ENCODE results near the gene OTUB1.

OTUB1 gene

DNA sequence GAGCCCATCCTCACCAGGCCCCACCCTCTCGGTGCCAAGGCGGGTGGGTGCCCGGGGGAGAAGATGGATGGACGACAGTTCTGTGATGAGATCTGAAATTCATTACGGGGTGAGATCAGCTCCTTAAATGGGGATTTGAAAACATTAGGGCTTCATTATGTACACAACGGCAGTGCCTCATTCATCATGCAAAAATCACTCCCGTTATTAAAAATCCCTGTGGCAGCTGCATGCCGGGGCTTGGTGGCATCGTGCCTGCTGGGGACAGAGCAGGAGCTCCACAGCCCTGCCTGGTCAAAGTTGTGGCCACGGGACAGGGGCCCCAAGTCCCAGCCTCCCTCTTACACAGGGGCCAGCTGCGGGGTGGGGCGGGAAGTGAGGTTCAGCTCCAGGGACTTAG, 20.2 kb downstream of the OTUB1 start:
- no peaks in the 10 kb centered on the region for H3K9me3 ChIP-seq
- in situ Hi-C loops (cut with MboI; ENCODE audit: low sequenced_read_pairs): no loop called here
- H3K27me3 ChIP-seq (ENCODE audit: low read depth): no peaks in the 10 kb centered on the region
- no peaks in the 10 kb centered on the region for H3K4me1 ChIP-seq
- no peak overlapping the region for H3K4me3 ChIP-seq
- no peaks in the 10 kb centered on the region for H3K36me3 ChIP-seq (replicated peaks)
- no peak for DNase-seq (ENCODE audit: low spot score in 2 of 2)

DNA sequence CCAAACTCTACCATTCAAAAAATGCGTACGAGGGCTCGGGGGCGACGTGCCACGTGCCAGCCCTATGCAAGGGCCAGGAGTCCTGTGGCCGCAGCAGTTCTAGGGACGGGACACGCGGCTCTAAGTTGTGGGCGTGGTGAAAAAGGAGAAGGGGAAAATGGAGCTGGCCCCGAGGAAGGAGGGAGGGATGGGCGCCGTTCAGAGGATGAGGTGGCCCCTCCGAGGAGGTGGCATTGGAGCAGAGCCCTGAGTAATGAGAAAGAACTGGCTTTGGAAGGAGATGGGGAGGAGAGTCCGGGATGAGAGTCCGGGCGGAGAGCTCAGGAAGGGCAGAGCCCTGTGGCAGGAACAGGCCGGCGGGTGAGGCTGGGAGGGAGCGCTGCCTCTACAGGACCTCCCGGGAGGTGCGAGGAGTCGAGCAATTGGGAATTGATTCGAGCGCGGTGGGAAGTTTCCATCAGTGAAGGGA, 21.0 kb downstream of the OTUB1 start:
- DNase-seq (ENCODE audit: low spot score in 2 of 2): peak in 1 of 2 experiments; percentile 61
- Histone ChIP-seq H3K36me3 (replicated peaks) (no peaks in the 10 kb centered on the region), H3K9me3 (no peaks in the 10 kb centered on the region), H3K4me1 (no peaks in the 10 kb centered on the region), H3K27me3 (ENCODE audit: low read depth) (no peaks in the 10 kb centered on the region), H3K4me3 (no peak overlapping the region)
- in situ Hi-C loops (cut with MboI; ENCODE audit: low sequenced_read_pairs): no loop called here

DNA sequence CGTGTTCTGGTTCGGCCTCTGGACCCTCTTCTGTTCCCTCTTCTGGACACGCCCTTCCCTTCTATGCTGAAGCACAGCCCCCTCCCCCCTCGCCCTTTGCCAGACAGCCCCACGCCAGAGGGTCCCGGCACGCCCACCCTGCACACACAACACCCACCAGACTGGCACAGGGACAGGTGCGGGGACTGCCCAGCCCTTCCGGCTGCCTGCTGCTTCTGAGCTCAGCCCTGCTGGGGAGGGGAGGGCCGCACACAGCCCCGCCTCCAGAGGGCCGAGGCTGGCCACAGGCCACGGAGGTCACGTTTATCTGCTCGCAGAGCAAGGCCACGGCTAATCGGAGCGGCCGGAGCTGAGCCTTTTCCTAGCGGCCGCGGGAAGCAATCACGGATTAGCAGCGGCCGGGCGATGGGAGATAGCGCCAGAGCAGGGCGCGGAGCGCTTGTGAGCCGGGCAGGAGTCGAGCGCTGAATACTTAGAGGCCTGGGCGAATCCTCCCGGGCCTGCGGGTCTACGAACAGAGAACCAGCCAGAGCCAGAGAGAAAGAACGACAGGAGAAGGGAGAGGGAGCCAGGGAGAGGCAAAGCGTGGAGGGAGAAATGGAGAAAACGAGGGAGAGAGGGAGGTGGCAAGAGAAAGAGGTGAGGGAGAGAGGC, 21.5 kb downstream of the OTUB1 start:
- Histone ChIP-seq H3K4me1 (no peaks in the 10 kb centered on the region), H3K27me3 (ENCODE audit: low read depth) (no peaks in the 10 kb centered on the region), H3K9me3 (no peaks in the 10 kb centered on the region), H3K4me3 (no peak overlapping the region), H3K36me3 (replicated peaks) (no peaks in the 10 kb centered on the region)
- peak in 1 of 2 experiments; percentile 40 for DNase-seq (ENCODE audit: low spot score in 2 of 2)
- in situ Hi-C loops (cut with MboI; ENCODE audit: low sequenced_read_pairs): no loop called here

DNA sequence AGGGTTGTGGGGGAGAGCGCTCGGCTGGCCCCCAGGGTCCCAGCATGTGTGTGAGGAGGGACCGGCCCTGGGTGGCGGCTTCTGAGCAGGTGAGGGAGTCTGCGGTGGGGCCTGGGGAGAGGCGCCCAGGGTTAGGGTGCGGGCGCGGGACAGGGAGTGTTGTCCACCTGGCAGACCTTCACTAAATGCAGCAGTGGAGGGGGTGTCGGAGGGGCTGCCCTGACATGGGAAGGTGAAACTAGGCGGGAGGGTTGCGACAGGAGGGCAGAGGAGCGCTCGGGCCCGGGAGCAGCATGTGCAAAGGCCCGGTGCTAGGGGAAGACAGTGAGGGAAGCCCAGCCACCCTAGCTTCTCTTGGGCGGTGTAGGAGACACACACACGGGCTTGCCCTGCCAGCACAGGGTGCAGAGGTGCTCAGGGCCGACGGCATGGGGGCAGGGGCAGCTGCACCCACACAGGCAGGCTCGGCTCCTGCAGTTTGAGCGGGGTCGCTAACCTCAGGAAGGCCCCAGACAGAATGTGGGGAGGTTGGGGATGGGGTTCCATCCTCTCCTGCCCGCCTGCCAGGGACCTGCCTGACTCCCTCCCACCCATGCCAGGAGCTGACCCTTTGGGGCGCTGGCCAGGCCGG, 22.2 kb downstream of the OTUB1 start:
- Histone ChIP-seq H3K4me3 (no peak overlapping the region), H3K27me3 (ENCODE audit: low read depth) (no peaks in the 10 kb centered on the region), H3K4me1 (no peaks in the 10 kb centered on the region), H3K36me3 (replicated peaks) (no peaks in the 10 kb centered on the region), H3K9me3 (no peaks in the 10 kb centered on the region)
- DNase-seq (ENCODE audit: low spot score in 2 of 2): no peak
- in situ Hi-C loops (cut with MboI; ENCODE audit: low sequenced_read_pairs): no loop called here

DNA sequence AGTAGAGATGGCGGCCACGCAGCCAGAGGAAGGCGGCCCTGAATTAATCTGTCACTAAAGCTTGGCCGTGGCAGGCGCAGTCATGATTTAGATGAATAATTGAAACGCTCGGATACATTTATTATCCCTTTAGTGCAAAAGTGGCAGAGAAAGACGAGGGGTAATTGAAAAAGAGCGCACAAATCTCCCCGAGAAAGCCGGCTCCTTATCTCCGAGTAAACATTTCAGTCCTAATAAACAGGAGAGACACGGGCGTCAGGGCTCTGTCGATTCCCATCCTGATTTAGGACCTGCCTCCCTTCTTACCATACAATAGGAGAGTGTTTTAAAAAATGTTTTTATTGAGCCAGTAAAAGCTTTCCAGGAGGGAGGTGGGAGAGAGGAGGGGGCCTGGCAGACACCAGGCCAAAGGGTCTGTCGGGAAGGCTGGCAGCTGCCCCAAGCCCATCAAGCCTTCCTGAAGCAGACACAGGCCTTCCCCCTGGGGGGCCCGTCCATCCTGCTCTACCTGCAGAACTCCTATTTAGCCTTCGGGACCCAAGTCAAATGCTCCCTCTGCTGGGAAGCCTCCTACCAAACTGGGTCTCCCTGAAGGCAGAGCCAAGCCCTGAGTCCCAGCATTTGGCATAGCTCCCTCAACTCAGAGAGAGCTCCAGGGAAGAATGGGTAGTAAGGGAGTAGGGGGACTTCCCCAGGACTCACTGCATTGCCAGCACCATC, 22.8 kb downstream of the OTUB1 start:
- Histone ChIP-seq H3K4me1 (no peaks in the 10 kb centered on the region), H3K27me3 (ENCODE audit: low read depth) (no peaks in the 10 kb centered on the region), H3K36me3 (replicated peaks) (no peaks in the 10 kb centered on the region), H3K9me3 (no peaks in the 10 kb centered on the region), H3K4me3 (no peak overlapping the region)
- no peak for DNase-seq (ENCODE audit: low spot score in 2 of 2)
- in situ Hi-C loops (cut with MboI; ENCODE audit: low sequenced_read_pairs): no loop called here

DNA sequence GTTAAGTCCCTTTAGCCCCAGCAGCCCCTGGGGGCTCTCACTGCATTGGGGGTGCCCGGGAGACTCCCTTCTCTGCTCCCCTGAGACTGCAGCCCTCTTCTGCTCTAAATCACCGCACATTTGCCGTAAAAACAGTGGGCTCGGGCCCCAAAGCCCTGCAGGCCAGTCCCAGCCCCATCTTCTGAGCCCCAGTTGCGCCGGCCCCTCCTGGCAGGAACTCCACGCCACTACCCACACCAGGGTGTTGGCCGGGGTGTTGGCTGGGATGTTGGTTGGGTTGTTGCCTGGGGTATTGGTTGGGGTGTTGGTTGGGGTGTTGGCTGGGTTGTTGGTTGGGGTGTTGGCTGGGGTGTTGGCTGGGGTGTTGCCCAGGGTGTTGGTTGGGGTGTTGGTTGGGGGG, 23.5 kb downstream of the OTUB1 start:
- in situ Hi-C loops (cut with MboI; ENCODE audit: low sequenced_read_pairs): no loop called here

DNA sequence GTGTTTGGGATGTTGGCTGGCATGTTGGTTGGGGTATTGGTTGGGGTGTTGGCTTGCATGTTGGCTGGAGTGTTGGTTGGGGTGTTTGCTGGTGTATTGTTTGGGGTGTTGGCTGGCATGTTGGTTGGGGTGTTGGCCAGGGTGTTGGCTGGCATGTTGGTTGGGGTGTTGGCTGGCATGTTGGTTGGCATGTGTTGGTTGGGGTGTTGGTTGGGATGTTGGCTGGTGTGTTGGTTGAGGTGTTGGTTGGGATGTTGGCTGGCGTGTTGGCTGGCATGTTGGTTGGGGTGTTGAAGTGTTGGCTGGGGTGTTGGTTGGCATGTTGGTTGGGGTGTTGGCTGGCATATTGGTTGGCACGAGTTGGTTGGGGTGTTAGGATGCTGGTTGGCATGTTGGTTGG, 24.5 kb downstream of the OTUB1 start:
- Histone ChIP-seq H3K4me1 (no peaks in the 10 kb centered on the region), H3K27me3 (ENCODE audit: low read depth) (no peaks in the 10 kb centered on the region), H3K4me3 (no peak overlapping the region), H3K36me3 (replicated peaks) (no peaks in the 10 kb centered on the region), H3K9me3 (no peaks in the 10 kb centered on the region)
- no peak for DNase-seq (ENCODE audit: low spot score in 2 of 2)
- in situ Hi-C loops (cut with MboI; ENCODE audit: low sequenced_read_pairs): no loop called here

More for the DNA sequence above, 23.5 kb downstream of the OTUB1 start:
- no peaks in the 10 kb centered on the region for H3K4me1 ChIP-seq
- no peaks in the 10 kb centered on the region for H3K36me3 ChIP-seq (replicated peaks)
- no peak overlapping the region for H3K4me3 ChIP-seq
- H3K27me3 ChIP-seq (ENCODE audit: low read depth): no peaks in the 10 kb centered on the region
- no peak for DNase-seq (ENCODE audit: low spot score in 2 of 2)
- no peaks in the 10 kb centered on the region for H3K9me3 ChIP-seq

DNA sequence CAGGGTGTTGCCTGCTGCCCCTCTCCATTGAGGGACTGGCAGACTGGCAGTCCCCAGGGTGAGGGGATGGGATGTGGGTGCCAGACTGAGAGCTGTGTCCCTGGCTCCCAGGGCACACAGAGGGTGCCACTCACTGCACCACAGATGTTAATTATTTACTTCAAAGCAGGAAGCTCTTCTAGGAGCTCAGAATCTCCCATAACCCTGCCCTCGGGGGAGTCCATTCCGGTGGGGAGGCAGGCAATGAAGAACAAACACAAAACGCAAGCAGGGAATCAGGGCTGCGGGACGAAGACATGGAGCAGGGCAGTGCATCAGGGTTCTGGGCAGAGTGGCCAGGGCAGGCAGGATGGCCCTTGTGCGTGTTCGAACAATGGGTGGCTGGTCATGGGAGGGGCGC, 25.1 kb downstream of the OTUB1 start:
- no peaks in the 10 kb centered on the region for H3K9me3 ChIP-seq
- H3K4me1 ChIP-seq: no peaks in the 10 kb centered on the region
- H3K4me3 ChIP-seq: no peak overlapping the region
- in situ Hi-C loops (cut with MboI; ENCODE audit: low sequenced_read_pairs): no loop called here
- no peak for DNase-seq (ENCODE audit: low spot score in 2 of 2)
- H3K27me3 ChIP-seq (ENCODE audit: low read depth): no peaks in the 10 kb centered on the region
- no peaks in the 10 kb centered on the region for H3K36me3 ChIP-seq (replicated peaks)

DNA sequence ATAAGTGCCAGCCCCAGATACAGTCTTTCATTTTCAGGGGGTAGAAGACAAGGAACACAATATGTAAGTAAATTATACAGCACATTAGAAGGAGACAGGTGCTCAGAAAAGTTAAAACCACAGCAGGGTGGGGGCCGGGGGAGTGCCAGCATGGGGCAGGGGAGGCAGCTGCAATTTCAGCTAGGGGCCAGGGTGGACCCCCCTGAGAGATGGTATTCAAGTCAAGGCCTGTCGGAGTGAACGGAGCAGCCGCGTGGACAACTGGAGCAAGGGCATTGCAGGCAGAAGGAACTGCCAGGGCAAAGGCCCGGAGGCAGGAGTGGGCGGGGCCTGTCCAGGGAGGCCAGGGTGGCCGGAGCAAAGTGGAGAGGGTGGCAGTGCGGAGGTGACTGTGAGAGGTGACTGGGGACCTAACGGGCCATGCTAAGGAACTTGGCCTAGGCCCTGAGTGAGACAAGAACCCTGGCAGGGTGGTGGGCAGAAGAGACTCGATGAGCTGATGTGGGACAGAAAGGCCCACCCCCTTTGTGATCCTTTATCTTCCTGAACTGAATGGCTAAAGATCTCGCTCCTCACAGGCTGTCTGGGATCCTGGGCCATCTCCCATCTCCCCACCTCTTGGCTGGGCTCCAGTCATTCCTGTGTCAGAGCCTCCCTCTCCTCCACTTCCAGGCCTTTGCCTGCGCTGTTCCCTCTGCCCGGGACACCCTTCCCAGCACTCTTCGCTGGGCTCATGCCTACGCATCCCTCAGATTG, 27.1 kb downstream of the OTUB1 start:
- Histone ChIP-seq H3K9me3 (no peaks in the 10 kb centered on the region), H3K36me3 (replicated peaks) (no peaks in the 10 kb centered on the region), H3K4me3 (no peak overlapping the region), H3K4me1 (no peaks in the 10 kb centered on the region), H3K27me3 (ENCODE audit: low read depth) (no peaks in the 10 kb centered on the region)
- in situ Hi-C loops (cut with MboI; ENCODE audit: low sequenced_read_pairs): no loop called here
- DNase-seq (ENCODE audit: low spot score in 2 of 2): no peak

DNA sequence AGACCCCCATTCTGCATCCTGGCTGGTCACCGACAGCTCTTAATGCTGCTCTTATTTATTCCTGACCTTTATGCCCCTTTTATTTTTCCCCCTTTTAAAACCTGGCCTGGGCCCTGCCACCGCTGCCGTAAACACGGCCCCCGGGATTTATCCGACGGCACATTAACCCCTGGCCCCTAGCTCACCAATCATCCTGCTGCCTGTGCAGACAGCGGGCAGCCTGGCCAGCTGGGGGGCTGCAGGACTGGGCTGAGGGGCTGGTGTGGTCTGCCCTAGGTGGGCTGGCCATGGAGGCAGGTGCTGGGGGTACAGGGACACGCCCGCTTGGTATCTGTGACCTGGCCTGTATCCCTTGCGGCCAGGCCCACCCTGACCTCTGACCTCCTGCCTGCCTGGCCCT, 28.1 kb downstream of the OTUB1 start:
- in situ Hi-C loops (cut with MboI; ENCODE audit: low sequenced_read_pairs): no loop called here
- H3K36me3 ChIP-seq (replicated peaks): no peaks in the 10 kb centered on the region
- DNase-seq (ENCODE audit: low spot score in 2 of 2): no peak
- H3K4me3 ChIP-seq: no peak overlapping the region
- H3K4me1 ChIP-seq: no peaks in the 10 kb centered on the region
- H3K9me3 ChIP-seq: no peaks in the 10 kb centered on the region
- no peaks in the 10 kb centered on the region for H3K27me3 ChIP-seq (ENCODE audit: low read depth)

DNA sequence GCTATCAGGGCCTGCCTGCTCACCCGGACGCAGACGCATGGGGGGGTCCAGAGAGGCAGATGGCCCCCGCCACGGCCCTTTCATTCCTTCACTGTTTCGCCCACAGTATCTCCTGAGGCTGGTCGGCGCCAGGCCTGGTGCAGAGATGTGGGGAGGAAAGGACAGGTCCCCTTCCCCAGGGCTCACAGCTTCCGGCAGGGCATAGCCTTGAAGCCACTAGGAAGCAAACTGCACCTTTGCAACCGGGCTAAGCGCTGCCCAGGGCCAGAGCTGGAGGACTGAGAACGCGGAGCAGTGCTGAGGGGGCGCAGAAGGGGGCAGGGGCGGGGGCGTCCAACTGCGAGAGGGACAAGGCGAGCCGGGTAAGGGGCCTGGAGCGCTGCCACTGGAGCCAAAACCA, 29.3 kb downstream of the OTUB1 start:
- H3K36me3 ChIP-seq (replicated peaks): no peaks in the 10 kb centered on the region
- in situ Hi-C loops (cut with MboI; ENCODE audit: low sequenced_read_pairs): no loop called here
- H3K4me3 ChIP-seq: no peak overlapping the region
- no peaks in the 10 kb centered on the region for H3K9me3 ChIP-seq
- H3K4me1 ChIP-seq: no peaks in the 10 kb centered on the region
- H3K27me3 ChIP-seq (ENCODE audit: low read depth): peaks cover 4% of the 10 kb centered on the region; the same call in 1 of the 2 replicates
- DNase-seq (ENCODE audit: low spot score in 2 of 2): no peak

DNA sequence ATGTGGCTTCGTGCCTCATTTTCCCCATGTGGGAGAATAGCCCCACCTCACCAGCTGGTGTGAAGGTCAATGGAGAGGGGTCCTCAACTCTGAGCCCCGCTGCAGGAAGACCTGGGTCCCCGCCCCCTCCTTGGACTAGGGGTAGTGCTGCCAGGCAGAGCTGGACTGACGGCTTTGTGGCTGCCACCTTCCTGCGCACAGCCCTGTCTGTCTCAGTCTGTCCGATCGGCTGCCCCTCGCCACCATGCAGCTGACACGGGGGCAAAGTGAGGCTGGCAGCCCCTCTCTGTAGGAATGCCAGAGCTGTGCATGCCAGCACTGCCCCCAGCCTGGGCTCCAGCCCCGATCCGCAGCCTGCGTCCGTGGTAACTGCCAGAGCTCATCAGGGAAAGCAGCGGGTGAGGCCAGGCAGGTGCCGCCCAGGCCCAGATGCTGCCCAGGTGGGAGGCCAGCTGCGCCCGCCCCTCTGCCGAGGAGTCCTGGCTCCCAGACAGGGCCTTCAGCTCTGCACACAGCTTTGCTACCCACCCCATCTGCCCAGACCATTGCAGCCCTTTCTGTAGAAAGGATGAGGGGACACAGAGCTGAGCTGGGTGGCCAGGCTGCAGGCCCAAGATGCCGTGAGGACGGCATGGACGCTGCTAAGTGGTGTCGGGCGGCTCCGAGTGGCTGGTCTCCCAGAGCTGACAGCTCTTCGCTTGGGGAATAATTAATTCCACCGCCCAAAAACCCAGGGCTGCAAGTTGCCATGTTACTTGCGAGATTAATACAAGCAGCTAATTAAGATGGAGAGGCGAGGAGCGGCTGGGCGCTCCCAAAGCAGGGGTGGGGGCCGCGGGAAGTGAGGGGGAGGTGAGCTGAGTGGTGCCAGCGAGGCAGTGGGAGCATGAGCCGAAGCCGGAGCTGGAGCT, 30.0 kb downstream of the OTUB1 start:
- DNase-seq (ENCODE audit: low spot score in 2 of 2): no peak
- Histone ChIP-seq H3K36me3 (replicated peaks) (no peaks in the 10 kb centered on the region), H3K4me1 (no peaks in the 10 kb centered on the region), H3K27me3 (ENCODE audit: low read depth) (peaks cover 4% of the 10 kb centered on the region; the same call in 1 of the 2 replicates), H3K9me3 (no peaks in the 10 kb centered on the region), H3K4me3 (no peak overlapping the region)
- in situ Hi-C loops (cut with MboI; ENCODE audit: low sequenced_read_pairs): no loop called here

DNA sequence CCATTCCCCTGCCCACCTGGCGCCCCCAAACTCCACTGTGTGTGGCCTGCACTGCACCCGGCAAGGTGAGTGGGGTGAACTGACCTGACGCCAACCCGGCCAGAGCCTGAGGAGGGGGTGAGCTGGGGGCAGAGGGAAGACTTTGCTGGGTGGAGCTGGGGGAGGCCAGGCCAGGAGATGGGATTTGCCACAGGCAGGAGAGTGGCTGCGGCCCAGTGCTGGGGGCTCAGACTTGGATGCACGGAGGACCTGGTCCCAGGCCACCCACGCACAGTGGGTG, 31.6 kb downstream of the OTUB1 start:
- Histone ChIP-seq H3K4me1 (no peaks in the 10 kb centered on the region), H3K4me3 (no peak overlapping the region)
- in situ Hi-C loops (cut with MboI; ENCODE audit: low sequenced_read_pairs): no loop called here

More for the DNA sequence above, 31.6 kb downstream of the OTUB1 start:
- H3K27me3 ChIP-seq (ENCODE audit: low read depth): peaks cover 4% of the 10 kb centered on the region; the same call in 1 of the 2 replicates
- H3K36me3 ChIP-seq (replicated peaks): no peaks in the 10 kb centered on the region
- no peak for DNase-seq (ENCODE audit: low spot score in 2 of 2)
- no peaks in the 10 kb centered on the region for H3K9me3 ChIP-seq
